Vagina (tissue), 2 donors: ENCODE data around the gene FCRL6.

Experiments used
- CTCF ChIP-seq, 3 experiments: fragments of 450-650 bp in 2 of 3; fragments of 200-600 bp in 1 of 3; sonication (generic) in 1 of 3; IDR thresholded peaks; one replicate each; pipeline ENCODE4 v1.5.1; 2017 to 2019; ENCODE audit warnings: antibody characterized with exemption in 3 of 3, mild to moderate bottlenecking in 2 of 3, moderate library complexity in 2 of 3
- POLR2A ChIP-seq, 2 donors: fragments of 450-650 bp; IDR thresholded peaks; one replicate each; pipeline ENCODE4 v1.6.1; 2017; ENCODE audit warnings: antibody characterized with exemption in 2 of 2, mild to moderate bottlenecking in 2 of 2, moderate library complexity in 2 of 2

- TF ChIP-seq POLR2A (IDR thresholded peaks at IDR 0.05) (no peak), CTCF (IDR thresholded peaks at IDR 0.05) (no peak)
These were observed 20.2 kb upstream of the FCRL6 start for GRCh38 chr1:159781992-159782391.
